GM12864 (cell line): Measurements from ENCODE around the gene SHH.
"Not testable (repeated sequence)": the region's sequence is repeated elsewhere in the genome, so short reads cannot be mapped to it uniquely, and the experiment has no call there.

Source experiments
- DNase-seq: peaks from one replicate; pipeline ENCODE4 v3.0.0-alpha.2; 2011; ENCODE audit warnings: low read depth
- H3K4me3 ChIP-seq: 2 replicates; pipeline ENCODE4 v1.5.1; 2011; ENCODE audit warnings: mild to moderate bottlenecking, low read depth, low read length, control low read depth
- CTCF ChIP-seq: IDR thresholded peaks from 2 replicates; pipeline ENCODE4 v1.5.1; 2011; ENCODE audit warnings: low read depth, mild to moderate bottlenecking, moderate library complexity, low read length, control low read depth, inconsistent platforms; ENCODE audit errors: missing control alignments

The SHH gene

GRCh38 chr7:155842496-155843265 lies 30.4 kb upstream of the SHH start:
- no peak for TF ChIP-seq CTCF
- DNase-seq: no peak
- no peak overlapping the region for H3K4me3 ChIP-seq

- DNase-seq: no peak
- H3K4me3 ChIP-seq: no peak overlapping the region
- no peak for TF ChIP-seq CTCF
Observed at GRCh38 chr7:155840909-155841308, 28.6 kb upstream of the SHH start.

- H3K4me3 ChIP-seq: no peak overlapping the region
- no peak for DNase-seq
- no peak for TF ChIP-seq CTCF
Observed at GRCh38 chr7:155840262-155840885, 28.1 kb upstream of the SHH start.

GRCh38 chr7:155839461-155839860 lies 27.2 kb upstream of the SHH start:
- H3K4me3 ChIP-seq: no peak overlapping the region
- TF ChIP-seq CTCF: no peak
- no peak for DNase-seq

- not testable (repeated sequence) for DNase-seq, H3K4me3 ChIP-seq
Observed at GRCh38 chr7:155838312-155838711, 26.0 kb upstream of the SHH start.

- no peak for TF ChIP-seq CTCF
- DNase-seq: no peak
- no peak overlapping the region for H3K4me3 ChIP-seq
Observed at GRCh38 chr7:155837126-155837479, 24.8 kb upstream of the SHH start.

GRCh38 chr7:155836216-155837125 lies 24.2 kb upstream of the SHH start:
- DNase-seq: no peak
- H3K4me3 ChIP-seq: no peak overlapping the region
- TF ChIP-seq CTCF: no peak
